Endothelial cell of umbilical vein (primary cell): ENCODE measurements around the gene GTF2E1. TPM values are rescaled to one million over a fixed set of nuclear protein-coding genes. Genes with fewer than 3 reads are reported as not detected.

ENCODE experiments used
- BruUV-seq: library from RNA; stranded (reverse); fragments of 400-500 nt; replicated peaks from 2 replicates; lab custom pipeline; 2021; lab: Mats Ljungman, UMichigan
- CTCF ChIA-PET: fragments of 300-600, 350-600 bp; sonication (Branson Sonifier 250); formaldehyde crosslinking; loops from one replicate; lab custom pipeline; 2021; ENCODE audit warnings: antibody characterized with exemption, inconsistent platforms; lab: Charles Lee
- POLR2A ChIA-PET: fragments of 300-600, 350-600 bp; sonication (Branson Sonifier 250); formaldehyde crosslinking; loops from one replicate; lab custom pipeline; 2021; ENCODE audit warnings: antibody characterized with exemption, inconsistent platforms; lab: Charles Lee
- DNase-seq: peaks from one replicate; pipeline ENCODE4 v3.0.0-alpha.2; 2011; ENCODE audit warnings: low read depth, low spot score
- FAIRE-seq: peaks from 2 replicates; lab custom pipeline; 2011; peaks lifted over from hg19 to GRCh38; lab: Jason Lieb, UNC
- H2AFZ ChIP-seq: 2 replicates; pipeline ENCODE4 v1.6.0; 2012; ENCODE audit warnings: low read depth, low read length, control low read depth, inconsistent platforms
- H3K27ac ChIP-seq: 2 replicates; pipeline ENCODE4 v1.5.1; 2011; ENCODE audit warnings: low read depth, mild to moderate bottlenecking, control low read depth, low read length, moderate library complexity; ENCODE audit not compliant: insufficient read depth
- H3K27me3 ChIP-seq, 2 experiments: 2 replicates each; pipeline versions ENCODE4 v1.6.0 to v1.6.1; 2011; ENCODE audit warnings: low read length in 2 of 2, mixed read lengths in 1 of 2; ENCODE audit not compliant: control insufficient read depth in 2 of 2, insufficient read depth in 2 of 2
- H3K36me3 ChIP-seq, 2 experiments: 2 replicates in 1 of 2; 3 replicates in 1 of 2; pipeline ENCODE4 v1.5.1; 2011; ENCODE audit warnings: low read length in 2 of 2, mild to moderate bottlenecking in 1 of 2, moderate library complexity in 1 of 2; ENCODE audit not compliant: control insufficient read depth in 2 of 2, insufficient read depth in 2 of 2; ENCODE audit errors: extremely low read depth in 1 of 2
- H3K4me1 ChIP-seq: 3 replicates; pipeline ENCODE4 v1.5.1; 2011; ENCODE audit warnings: mild to moderate bottlenecking, low read length; ENCODE audit not compliant: control insufficient read depth, insufficient read depth; ENCODE audit errors: extremely low read depth
- H3K4me2 ChIP-seq: 2 replicates; pipeline ENCODE4 v1.6.1; 2011; ENCODE audit warnings: low read length, control low read depth, mixed read lengths; ENCODE audit not compliant: insufficient read depth
- H3K4me3 ChIP-seq, 3 experiments: fragments of 200-600 bp in 1 of 3; sonication (generic), shearing (Covaris generic) in 1 of 3; replicated peaks in 1 of 3; 2 replicates each; pipeline ENCODE4 v1.5.1; 2011 to 2016; ENCODE audit warnings: control low read depth in 3 of 3, low read length in 3 of 3, mild to moderate bottlenecking in 2 of 3, inconsistent platforms in 1 of 3, low read depth in 1 of 3, moderate library complexity in 1 of 3; ENCODE audit not compliant: insufficient read depth in 1 of 3
- H3K79me2 ChIP-seq: 2 replicates; pipeline ENCODE4 v1.6.0; 2012; ENCODE audit warnings: low read length, inconsistent platforms; ENCODE audit not compliant: control insufficient read depth, insufficient read depth
- H3K9ac ChIP-seq: replicated peaks from 2 replicates; pipeline ENCODE3; 2011; ENCODE audit warnings: low read length, control low read depth; ENCODE audit not compliant: insufficient read depth; ENCODE audit errors: extremely low read depth
- H3K9me1 ChIP-seq: replicated peaks from 3 replicates; pipeline ENCODE4 v1.6.0; 2011; ENCODE audit warnings: mild to moderate bottlenecking, low read length; ENCODE audit not compliant: control insufficient read depth, insufficient read depth; ENCODE audit errors: extremely low read depth
- H3K9me3 ChIP-seq: replicated peaks from 2 replicates; pipeline ENCODE4 v1.5.1; 2012; ENCODE audit warnings: low read length, inconsistent platforms; ENCODE audit not compliant: control insufficient read depth, insufficient read depth
- H4K20me1 ChIP-seq: replicated peaks from 2 replicates; pipeline ENCODE3; 2011; ENCODE audit warnings: mild to moderate bottlenecking, low read length; ENCODE audit not compliant: control insufficient read depth, insufficient read depth; ENCODE audit errors: extremely low read depth
- CTCF ChIP-seq, 2 donors: IDR thresholded peaks; 1 replicate in 1 of 2; 2 replicates in 1 of 2; pipeline ENCODE4 v1.5.1; 2011; ENCODE audit warnings: low read length in 2 of 2, mild to moderate bottlenecking in 2 of 2, moderate library complexity in 2 of 2, control low read depth in 1 of 2, inconsistent platforms in 1 of 2, low read depth in 1 of 2; ENCODE audit not compliant: insufficient read depth in 1 of 2; ENCODE audit errors: extremely low read depth in 1 of 2
- EZH2 ChIP-seq: IDR thresholded peaks from 2 replicates; pipeline ENCODE4 v1.6.1; 2012; ENCODE audit warnings: borderline replicate concordance, low read depth, mild to moderate bottlenecking, moderate library complexity, low read length, inconsistent platforms; ENCODE audit not compliant: severe bottlenecking
- FOS ChIP-seq: IDR thresholded peaks from 2 replicates; pipeline ENCODE4 v1.6.1; 2011; ENCODE audit warnings: mild to moderate bottlenecking, low read length, moderate library complexity, borderline replicate concordance; ENCODE audit not compliant: insufficient read depth
- GATA2 ChIP-seq: IDR thresholded peaks from 2 replicates; pipeline ENCODE4 v1.7.0; 2011; ENCODE audit warnings: low read depth, mild to moderate bottlenecking, moderate library complexity, mixed read lengths, low read length; ENCODE audit not compliant: insufficient read length, insufficient read depth
- JUN ChIP-seq: IDR thresholded peaks from 2 replicates; pipeline ENCODE4 v1.6.1; 2011; ENCODE audit warnings: borderline replicate concordance, low read depth; ENCODE audit not compliant: insufficient read length, insufficient read depth
- MAX ChIP-seq: IDR thresholded peaks from 2 replicates; pipeline ENCODE4 v1.6.1; 2011; ENCODE audit not compliant: insufficient read depth, insufficient read length
- MYC ChIP-seq: IDR thresholded peaks from one replicate; pipeline ENCODE4 v1.6.1; 2011; ENCODE audit warnings: mild to moderate bottlenecking, low read depth, low read length
- POLR2A ChIP-seq: IDR thresholded peaks from 2 replicates; pipeline ENCODE4 v1.6.1; 2012; ENCODE audit warnings: low read depth, mild to moderate bottlenecking, control low read depth, low read length
- POLR2AphosphoS5 ChIP-seq: IDR thresholded peaks from 2 replicates; pipeline ENCODE4 v1.6.1; 2012; ENCODE audit warnings: low read depth, mild to moderate bottlenecking, control low read depth, low read length, moderate library complexity; ENCODE audit not compliant: insufficient read depth
- dilution Hi-C: fragments of 300-500 bp; cut with MboI; formaldehyde crosslinking; loops from one replicate; pipeline ENCODE4 v1.15.0; 2019; ENCODE audit warnings: low sequenced_read_pairs; ENCODE audit not compliant: extremely low pct_ligation_motif_present
- intact Hi-C: fragments of 100-400 bp; cut with micrococcal nuclease; formaldehyde crosslinking; loops from one replicate; pipeline ENCODE4 v1.10.0; 2022
- polyA plus RNA-seq, 4 experiments: library from polyadenylated mRNA; depleted of rRNA in 3 of 4; stranded (reverse) in 3 of 4; unstranded in 1 of 4; fragments of >200 nt; gene quantifications; 2 replicates each; pipeline versions ENCODE4 v1.2.1 to v1.2.3, GENCODE V29; 2011 to 2012; ENCODE audit warnings: missing spikeins in 1 of 4
- total RNA-seq: library from RNA; stranded (reverse); gene quantifications from 2 replicates; pipeline ENCODE4 v1.2.3, GENCODE V29; 2021

Gene GTF2E1
- total and polyA plus RNA-seq, 2 donors (not counting 3 experiments of a cell fraction or from before 2014, with no cell fraction given): 10.6 to 27.7 TPM

GRCh38 chr3:120772081-120772480 lies 29.5 kb downstream of the GTF2E1 start:
- Histone ChIP-seq H3K9me1 (no peaks in the 10 kb centered on the region), H3K9me3 (no peaks in the 10 kb centered on the region), H4K20me1 (no peaks in the 10 kb centered on the region), H3K4me3 (no peak overlapping the region), H3K36me3 (peaks cover 1 to 9% of the 10 kb centered on the region in 2 experiments), H2AFZ (no peak overlapping the region), H3K27me3 (no peaks in the 10 kb centered on the region), H3K79me2 (peaks cover 24% of the 10 kb centered on the region), H3K27ac (no peak overlapping the region), H3K4me2 (no peak overlapping the region), H3K4me1 (peaks cover 4% of the 10 kb centered on the region), H3K9ac (no peak overlapping the region)
- DNase-seq: no peak
- no TSS peak for BruUV-seq
- ChIA-PET CTCF (interaction anchor here (0.6 to 1.6 kb wide), 7 partner anchors 8 to 355 kb away, joined by 3 to 7 read pairs (median 4); no protein-coding TSS in a partner anchor), POLR2A (interaction anchor here (0.6 kb wide), 1 partner anchor 20 kb away, joined by 3 read pairs; no protein-coding TSS in a partner anchor)
- intact Hi-C loops (no loop called here), dilution Hi-C loops (no loop called here)
- FAIRE-seq: no peak
- no peak for TF ChIP-seq MAX
- no peak for TF ChIP-seq GATA2
- TF ChIP-seq POLR2AphosphoS5: no peak
- no peak for TF ChIP-seq POLR2A
- no peak for TF ChIP-seq EZH2
- TF ChIP-seq FOS: no peak
- TF ChIP-seq JUN: no peak
- no peak for TF ChIP-seq MYC
- no peak for TF ChIP-seq CTCF (IDR thresholded peaks at IDR 0.05; ENCODE audit: extremely low read depth in 1 of 2, insufficient read depth in 1 of 2, low read depth in 1 of 2, low read length in 2 of 2)
